Stimulated activated CD8-positive, alpha-beta memory T cell treated with anti-CD3 and anti-CD28 coated beads, Interleukin-15, amount 100 ng/mL, for 24 hours (primary cell): ENCODE results near the gene CHADL.

Experiments
- DNase-seq: peaks from one replicate; pipeline ENCODE4 v3.0.0-alpha.2; 2020; ENCODE audit warnings: low read depth

CHADL gene

DNA sequence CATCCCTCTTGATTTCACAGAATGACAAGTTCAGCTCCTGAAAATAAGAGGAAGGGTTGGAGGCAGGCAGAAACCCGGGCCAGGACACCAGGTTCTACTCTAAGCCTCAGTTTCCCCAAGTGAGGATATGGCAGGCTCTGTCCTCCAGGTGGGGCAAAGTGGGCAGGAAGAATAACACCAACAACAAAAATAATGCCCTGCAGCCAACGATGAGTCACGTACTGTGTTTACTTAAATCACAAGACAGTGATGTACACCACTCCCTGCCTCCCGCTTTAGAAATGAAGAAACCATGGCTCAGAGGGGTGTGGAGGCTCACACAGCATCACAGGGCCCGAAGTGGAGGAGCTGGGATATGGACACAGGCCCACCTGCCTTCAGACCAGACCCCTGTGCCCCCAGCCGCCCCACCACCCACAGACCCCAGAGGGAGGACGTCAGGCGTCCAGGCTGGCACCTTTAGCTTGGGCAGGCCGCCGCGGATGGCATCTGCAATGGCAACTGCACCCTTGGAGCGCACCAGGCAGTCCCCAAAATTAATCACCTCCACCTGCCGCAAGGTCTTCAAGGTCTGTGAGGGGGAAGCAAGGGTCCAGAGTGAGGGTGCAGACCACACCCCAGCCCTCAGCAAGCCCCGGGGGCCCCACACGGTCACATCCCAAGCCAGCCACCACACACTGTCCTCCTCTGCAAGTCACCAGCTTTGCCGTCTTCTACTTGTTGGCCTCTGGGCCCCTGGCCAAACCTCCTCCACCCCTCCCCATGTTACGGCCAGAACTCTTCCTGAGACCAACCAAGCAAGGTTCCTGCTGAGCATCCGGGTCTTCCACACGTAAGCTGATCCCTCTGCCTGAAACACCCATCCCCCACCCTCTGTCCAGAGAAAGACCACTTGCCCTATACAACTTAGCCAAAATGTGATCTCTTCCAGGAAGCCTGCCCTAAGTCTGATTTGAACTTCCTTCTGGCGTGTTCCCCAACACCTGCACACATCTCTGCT, 15.8 kb upstream of the CHADL start:
- DNase-seq = no peak

DNA sequence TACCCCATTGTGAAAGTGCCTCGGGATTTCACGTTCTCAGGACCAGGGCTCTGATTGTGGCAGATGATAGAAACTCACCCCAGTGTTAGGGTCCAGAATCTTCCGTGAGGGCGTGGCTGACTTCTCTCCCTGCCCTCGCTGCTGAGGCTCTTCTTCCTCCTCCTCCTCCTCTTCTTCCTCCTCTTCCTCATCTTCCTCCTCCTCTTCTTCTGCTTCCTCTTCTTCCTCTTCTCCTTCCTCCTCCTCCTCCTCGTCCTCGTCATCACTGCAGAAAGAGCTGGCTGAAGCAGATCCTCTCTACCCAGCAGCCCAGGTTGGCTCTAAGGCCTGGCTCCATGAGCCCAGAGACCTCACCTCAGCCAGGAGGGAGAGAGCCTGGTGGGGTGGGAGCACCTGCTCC, 13.5 kb upstream of the CHADL start:
- DNase-seq = no peak

DNA sequence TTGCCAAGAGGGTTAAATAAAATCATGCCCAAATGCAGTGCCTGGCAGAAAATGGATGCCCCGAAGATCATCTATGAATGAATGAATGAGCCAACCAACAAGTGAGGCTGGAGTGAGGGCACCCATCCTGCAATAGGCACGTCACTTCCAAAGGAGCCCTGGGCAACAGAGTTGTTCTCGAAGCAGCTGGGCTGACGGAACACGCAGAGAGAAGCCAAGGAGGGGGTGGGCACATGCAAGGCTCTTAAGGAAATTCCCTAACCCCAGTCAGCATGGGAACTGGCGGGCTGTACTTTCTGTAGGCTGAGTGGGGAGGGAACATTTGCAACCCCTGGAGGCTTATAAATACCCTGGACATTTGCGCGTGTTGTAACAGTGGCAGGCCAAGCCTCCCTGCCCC, 11.6 kb upstream of the CHADL start:
- DNase-seq = no peak

DNA sequence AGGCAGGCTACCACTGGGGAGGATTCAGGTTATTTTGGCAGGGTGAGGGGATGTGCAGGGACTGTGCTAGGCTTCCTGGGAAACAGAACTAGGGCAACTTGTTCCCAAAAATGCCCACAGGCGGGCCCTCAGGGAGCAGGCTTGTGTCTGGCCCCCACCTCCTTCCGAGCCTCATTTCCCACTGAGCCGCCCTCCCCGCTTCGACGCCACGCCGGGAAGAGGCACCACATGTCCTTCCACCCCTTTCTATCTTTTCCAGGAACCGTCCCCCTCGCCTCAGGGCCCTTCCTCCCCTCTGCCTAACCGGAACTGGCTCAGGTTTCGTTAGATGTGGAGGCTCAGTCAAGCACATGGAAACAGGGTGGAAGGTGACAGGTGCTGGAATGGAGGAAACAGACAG, 9.4 kb upstream of the CHADL start:
- no peak for DNase-seq

DNA sequence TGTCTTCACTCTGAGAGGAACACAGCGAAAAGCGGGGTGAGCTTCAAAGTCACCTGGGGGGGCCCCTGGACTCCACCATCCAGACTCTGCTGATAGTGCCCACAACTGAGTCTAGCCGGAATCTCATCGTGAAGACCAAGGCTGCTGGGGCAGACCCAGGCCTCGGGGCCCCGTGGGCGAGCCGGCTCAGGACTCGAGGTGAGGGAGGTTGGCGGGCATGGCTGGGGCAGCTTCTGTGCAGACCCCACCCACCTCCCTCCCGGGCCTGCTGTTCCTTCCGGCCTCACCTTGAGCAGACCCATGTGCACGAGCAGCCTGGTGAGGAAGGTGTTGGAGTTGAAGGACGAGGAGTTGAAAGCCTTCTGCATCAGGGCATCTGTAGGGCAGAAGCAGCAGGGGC, 8.7 kb upstream of the CHADL start:
- no peak for DNase-seq

DNA sequence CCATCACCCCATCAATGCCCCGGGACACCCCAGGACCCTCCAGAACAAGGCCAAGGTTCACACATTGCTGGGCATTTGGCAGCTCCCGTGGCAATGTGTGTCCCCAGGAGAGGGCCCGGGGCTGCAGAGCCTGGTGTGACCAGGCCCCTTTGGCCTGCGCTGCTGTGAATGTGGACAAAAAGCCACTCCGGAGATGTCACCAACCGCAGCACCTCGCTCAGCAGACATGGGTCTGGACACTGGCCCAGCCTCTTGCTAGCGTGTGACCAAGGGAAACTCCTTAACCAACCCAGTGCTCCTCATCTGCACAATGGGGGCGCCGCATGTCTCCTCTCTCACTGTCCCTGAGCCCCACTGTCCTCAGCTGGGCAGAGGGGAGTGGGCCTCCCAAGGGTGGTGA, 8.0 kb upstream of the CHADL start:
- no peak for DNase-seq

DNA sequence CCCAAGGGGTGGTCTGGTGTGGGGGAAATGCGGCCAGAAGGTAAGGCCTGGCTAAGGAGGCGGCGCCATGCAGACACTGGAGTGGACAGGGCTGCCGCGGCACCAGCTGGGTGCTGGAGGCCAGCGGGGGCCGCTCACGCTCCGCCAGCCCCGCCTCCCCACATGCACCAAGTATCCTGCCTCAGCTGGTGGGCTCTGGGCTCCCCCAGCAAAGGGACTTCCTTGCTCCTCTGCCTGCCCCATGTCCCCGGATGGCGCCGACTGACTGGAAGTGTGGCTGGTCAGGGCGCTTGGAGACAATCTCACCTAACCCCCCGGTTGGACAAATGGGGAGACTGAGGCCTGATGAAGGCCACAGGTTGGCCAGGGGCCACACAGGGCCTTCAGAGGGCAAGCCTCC, 7.6 kb upstream of the CHADL start:
- DNase-seq = no peak

DNA sequence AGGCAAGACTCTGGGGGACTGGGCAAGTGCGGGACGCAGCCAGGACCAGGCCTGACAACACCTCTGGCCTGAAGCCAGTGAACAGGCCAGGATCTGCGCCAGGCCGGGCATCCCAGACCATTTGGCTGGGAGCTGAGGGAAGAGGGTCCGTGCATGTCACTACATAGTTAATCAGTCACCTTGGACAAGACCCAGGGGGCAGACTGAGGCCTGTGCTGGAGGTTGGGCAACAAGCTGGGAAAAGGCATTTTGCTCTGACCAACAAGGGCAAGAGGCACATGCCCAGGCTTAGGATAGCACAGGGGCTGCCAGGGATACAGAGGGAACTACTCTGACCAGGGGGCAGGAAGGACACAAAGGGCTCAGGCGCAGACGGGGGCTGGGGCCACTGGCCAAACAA, 7.0 kb upstream of the CHADL start:
- no peak for DNase-seq

DNA sequence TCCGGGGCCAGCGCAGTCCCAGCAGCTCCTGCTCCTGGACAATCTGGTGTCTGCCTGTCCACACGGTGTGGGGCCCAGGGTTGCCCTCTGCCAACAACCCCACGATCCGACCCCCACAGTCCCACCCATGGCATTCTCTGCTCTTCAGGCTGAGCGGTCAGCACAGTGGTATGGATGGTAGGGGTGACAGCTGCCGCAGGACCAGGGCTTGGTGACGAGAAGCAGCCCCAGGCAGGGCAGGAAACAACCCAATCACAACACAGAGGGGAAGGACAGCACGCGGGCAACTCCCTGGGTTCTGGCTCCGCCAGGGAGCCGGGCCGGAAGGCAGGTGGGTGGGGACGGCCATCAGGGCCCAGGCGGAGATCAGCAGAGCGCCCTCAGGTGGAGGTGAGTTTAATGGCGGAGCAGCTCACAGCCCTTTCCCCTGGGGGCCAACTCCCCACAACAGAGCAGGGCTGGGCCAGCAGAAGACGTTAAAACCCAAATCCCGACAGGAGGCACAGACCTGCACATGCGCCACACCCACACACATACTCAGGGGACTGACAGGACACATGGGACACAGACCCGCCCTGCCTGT, 5.3 kb upstream of the CHADL start:
- no peak for DNase-seq

DNA sequence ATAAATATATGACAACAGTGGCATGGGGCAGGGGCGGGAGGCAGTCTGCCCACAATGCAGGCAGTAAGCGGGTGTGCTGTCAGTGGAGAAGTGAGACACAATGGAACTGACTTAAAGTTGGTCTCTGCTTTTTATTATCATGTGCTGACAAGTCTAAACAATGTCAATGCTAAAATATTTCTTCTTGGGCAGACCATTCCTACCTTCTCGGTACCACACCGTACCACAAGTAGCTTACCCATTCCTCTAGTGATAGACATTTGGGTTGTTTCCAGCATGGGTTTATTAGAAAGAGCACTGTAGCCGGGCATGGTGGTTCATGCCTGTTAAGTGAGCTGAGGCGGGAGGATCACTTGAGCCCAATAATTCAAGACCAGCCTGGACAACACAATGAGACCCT, 2.6 kb upstream of the CHADL start:
- no peak for DNase-seq

DNA sequence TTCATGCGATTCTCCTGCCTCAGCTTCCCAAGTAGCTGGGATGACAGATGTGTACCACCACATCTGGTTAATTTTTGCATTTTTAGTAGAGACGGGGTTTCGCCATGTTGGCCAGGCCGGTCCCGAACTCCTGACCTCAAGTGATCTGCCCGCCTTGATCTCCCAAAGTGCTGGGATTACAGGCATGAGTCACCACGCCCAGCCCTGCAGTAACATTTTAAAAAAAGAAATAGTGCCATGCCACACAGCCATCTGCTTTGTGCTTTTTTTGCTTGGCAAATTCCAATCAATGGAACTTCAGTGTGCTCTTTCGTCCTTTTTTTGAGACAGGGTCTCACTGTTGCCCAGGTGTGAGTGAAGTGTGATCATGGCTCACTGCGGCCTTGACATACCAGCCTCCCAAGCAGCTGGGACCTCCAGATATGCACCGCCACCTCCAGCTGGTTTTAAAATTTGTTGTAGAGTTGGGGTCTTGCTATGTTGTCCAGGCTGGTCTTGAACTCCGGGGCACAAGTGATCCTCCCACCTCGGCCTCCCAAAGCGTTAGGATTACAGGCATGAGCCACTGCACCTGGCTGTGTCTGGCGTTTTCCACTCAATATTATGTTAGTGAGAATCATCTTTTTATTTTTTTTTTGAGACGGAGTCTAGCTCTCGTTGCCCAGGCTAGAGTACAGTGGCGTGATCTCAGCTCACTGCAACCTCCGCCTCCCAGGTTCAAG, 1.8 kb upstream of the CHADL start:
- DNase-seq = no peak

DNA sequence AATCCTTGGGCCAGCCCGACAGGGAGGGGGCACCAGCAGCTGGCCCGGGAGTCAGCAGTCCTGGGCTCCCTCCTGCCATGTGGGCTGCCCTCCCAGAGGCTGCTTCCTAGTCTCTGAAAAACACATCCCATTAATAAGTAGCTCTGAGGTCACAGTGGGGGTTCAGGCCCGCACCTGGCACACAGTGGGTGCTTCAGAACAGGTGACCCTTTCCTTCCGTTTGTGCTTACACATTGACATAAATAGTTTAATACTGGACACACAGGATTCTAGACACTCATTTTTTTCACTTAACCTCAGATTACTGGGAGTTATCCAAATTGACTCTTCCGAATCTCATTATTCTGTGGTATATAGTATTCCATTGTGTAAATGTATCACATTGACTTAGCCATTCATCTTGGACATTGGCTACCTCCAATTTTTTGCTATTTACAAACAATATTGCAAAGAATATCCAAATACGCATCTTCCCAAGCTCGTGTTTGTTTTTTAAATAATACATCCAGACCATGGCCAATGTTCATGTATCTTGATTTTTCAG, 474 bp upstream of the CHADL start:
- DNase-seq = no peak

DNA sequence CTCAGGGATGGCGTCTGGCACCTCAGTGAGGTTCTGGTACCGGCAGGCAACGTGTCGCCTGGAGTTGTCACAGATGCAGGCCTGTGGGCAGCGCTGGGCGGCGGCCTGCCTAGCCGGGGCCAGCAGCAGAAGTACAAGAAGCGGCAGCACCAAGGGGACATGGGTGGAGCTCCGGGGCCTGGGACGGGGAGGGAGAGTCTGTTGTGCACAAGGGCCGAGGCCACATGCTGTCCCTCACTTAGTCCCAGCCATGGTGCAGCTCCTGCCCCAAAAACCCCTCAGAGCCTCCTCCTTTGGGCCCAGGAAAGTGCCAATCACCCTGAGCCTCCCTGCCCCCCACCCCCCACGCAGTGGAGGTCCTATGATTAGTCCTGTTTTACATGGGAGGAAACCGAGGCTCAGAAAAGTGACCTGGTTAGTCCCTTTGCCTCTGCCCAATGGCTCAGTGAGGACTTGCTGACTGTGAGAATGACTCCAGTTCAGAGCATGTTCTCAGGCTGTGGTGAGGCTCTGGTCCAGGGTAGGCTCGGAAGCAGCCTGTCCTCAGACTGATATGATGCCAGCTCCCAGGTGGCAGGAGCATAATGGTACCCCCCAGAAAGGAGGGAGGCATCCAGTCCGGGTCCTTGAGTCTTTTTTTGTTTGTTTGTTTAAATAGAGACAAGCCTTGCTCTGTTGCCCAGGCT, 1.1 kb downstream of the CHADL start:
- DNase-seq = no peak

DNA sequence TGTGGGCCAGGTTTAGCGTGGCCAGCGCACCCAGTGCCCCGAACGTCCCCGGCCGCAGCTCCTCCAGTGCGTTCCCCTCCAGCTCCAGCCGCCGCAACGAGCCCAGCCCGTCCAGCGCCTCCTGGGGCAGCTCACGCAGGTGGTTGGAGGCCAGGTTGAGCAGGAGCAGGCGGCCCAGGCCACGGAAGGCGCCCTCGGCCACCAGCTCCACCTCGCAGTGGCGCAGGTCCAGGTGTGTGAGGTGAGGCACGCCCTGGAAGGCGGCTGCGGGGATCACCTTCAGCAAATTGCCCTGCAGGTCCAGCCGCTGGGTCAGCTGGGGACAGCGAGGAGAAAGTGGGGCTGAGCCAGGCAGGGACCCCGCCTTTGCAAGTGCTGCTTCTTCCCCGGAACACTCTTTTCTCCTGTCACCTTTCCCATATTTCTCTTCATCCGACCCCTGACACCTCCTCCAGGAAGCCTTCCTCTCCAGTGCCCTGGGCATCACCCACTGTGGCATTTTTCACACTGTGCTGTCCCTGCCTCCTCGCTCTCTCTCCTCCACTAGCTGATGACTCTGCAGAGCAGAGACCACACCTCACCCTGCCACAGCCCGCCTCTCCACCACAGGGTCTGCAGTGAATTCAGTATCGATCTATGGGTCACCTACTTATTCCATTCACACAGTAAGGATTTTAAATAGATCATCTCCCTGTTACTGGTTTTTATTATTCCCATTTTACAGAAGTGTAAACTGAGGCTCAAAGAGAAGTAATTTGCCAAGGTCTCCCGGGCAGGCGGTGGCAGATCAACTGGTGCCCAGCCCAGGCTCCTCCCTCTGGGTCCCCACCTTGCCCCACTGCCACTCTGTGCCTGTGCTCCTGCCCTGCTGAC, 1.9 kb downstream of the CHADL start:
- no peak for DNase-seq

DNA sequence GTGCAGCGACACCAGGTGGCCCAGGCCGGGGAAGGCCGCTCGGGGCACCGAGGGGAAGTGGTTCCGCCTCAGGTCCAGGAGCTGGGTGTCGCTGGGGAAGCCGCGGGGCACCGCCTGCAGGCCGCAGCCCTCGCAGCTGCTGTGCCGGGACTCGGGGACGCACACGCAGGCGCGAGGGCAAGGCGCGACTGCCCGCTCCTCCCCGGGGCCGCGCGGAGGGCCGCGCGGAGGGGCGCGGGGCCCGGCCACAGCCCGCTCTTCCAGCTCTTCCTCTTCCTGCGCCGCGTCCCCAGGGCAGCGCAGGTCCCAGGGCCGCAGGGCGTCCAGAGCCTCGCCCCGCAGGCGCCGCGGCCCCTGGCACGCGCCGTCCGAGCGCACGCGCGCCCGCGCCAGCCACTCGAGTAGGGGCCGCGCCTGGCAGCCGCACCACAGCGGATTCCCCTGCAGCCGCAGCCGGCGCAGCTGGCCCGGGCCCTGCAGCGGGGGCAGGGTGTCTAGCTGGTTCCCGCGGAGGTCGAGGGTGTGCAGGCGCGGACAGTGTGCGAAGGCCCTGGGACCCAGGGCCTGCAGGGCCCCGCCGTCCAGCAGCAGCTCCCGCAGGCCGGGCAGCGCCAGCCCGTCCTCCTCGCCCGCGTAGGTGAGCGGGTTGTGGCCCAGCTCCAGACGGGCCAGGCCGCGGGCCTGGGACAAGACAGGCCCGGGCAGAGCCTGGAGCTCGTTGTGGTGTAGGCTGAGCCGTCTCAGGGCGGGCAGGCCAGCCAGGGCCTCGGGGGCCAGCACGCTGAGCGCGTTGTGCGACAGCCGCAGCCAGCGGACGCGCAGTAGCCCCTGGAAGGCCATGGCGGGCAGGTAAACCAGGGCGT, 2.8 kb downstream of the CHADL start:
- DNase-seq = peak; percentile 44

DNA sequence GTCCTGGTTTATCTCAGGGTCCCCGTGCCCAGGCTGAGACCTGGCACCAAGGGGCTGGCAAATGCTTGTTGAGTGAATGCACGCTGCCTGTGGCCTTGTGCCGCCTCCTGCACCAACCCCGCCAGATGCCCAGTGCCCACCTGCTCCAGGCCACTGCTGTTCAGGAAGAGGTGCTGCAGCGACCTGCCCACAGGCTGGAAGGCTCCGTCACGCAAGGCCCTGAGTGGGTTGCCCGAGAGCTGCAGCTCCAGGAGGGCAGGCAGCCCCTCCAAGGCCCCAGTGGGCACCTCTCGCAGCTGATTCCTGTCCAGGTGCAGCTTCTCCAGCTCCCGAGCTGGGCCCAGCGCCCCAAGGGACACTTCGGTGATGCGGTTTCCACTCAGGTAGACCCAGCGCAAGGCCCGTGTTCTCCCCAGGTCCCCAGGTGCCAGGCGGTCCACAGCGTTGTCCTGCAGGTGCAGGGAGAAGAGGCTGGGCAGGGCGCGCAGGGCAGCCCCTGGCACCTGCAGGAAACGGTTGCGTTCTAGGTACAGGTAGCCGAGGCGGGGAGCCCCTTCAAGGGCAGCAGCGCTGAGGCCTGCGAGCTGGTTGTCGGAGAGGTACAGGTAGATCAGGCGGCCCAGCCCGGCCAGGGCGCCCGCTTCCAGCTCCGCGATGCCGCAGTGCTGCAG, 3.6 kb downstream of the CHADL start:
- no peak for DNase-seq

DNA sequence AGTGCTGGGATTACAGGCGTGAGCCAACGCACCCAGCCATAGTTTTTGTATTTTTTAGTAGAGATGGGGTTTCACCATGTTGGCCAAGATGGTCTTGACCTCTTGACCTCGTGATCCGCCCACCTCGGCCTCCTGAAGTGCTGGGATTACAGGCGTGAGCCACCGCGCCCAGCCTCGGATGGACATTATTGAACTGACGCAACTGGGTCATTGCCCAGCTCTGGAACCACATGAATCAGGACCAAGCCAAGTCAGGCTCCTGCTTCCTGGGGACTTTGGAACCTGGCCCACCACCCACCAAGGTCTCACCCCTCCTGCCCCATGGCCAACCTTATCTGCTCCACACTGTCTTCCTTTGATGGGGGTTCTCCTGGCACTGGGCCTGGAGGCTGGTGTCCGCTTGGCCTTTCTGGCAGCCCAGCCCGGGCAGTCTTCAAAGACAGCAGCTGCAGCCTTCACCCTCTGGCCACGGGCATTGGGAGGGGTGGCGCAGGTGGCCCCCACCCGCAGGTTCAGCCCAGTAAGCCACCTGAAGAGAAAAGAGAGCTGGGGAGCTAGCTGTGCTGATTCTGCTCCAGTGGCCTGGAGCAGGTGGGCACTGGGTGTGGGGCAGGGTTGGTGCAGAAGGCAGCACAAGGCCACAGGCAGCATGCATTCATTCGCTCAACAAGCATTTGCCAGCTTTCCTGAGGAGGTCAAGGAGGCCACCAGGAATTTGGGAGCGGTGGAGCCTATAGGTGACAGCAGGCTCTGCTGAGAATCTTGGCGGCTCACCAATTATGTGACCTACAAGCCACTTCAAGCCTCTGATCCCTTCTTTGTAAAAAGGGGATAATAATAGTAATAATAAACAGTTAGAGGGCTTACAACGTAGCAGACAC, 5.7 kb downstream of the CHADL start:
- DNase-seq = no peak

DNA sequence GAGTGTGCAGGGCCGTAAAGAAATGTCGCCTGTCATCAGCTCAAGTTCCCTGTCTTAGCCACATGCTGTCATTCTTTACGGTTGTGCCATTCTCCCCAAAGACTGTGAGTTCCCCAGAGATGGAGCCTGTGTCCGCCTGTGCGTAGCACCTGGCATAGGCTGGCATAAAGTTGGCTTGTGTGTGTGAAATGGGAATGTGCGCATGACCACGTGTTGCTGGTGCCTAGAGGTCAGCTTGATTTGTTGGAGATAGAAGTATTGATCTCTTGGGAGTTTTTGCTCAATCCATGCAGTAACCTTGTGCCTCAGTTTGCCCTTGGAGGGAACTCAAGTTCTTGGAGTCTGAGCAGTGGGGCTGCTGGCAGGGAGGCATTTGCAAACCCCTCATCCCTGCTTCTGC, 9.4 kb downstream of the CHADL start:
- no peak for DNase-seq

DNA sequence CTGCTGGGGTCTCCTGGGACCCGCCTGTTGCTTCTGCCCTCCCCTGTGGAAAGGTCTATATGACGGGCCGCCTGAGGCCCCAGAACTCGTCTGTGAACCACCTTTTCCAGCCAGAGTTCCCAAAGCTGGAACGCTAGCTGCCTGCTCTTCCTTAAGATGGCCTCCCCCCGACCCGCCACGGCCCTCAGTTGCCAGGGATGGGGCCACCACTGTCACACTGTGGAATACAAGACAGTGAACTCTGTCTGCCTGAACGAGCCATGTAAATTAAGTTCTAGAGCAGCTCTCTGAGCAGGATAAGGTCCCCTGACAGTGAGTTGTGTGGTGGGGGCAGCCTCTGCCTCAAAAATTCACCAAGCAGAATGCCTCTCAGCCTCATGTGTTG, 10.3 kb downstream of the CHADL start:
- DNase-seq = no peak
